Colonic mucosa (tissue), 4 donors: ENCODE results near the gene PKDCC. TPM values are rescaled to one million over a fixed set of nuclear protein-coding genes. Genes with fewer than 3 reads are reported as not detected.
A peak's percentile ranks its signal among the peaks of the same experiment; 100 is the strongest.
"Not testable (repeated sequence)": the region's sequence is repeated elsewhere in the genome, so short reads cannot be mapped to it uniquely, and the experiment has no call there.

ENCODE experiments used
- DNase-seq: peaks from one replicate; pipeline ENCODE4 v3.0.0-alpha.2; 2020
- H3K27ac ChIP-seq: fragments of 200-600 bp; one replicate; pipeline ENCODE4 v1.8.0; 2021
- H3K27me3 ChIP-seq: fragments of 200-600 bp; one replicate; pipeline ENCODE4 v1.8.0; 2021
- H3K36me3 ChIP-seq: fragments of 200-600 bp; one replicate; pipeline ENCODE4 v1.8.0; 2021
- H3K4me1 ChIP-seq: fragments of 200-600 bp; one replicate; pipeline ENCODE4 v1.8.0; 2021; ENCODE audit warnings: mild to moderate bottlenecking
- H3K4me3 ChIP-seq: fragments of 200-600 bp; one replicate; pipeline ENCODE4 v1.8.0; 2021
- H3K9ac ChIP-seq, 2 donors: one replicate each; pipeline ENCODE4 v1.7.0; 2013; ENCODE audit warnings: control low read depth in 2 of 2, low read depth in 2 of 2, low read length in 2 of 2
- H3K9me3 ChIP-seq: fragments of 200-600 bp; one replicate; pipeline ENCODE4 v1.8.0; 2021
- CTCF ChIP-seq: fragments of 200-600 bp; IDR thresholded peaks from one replicate; pipeline ENCODE4 v1.8.0; 2022; ENCODE audit warnings: antibody characterized with exemption, mild to moderate bottlenecking
- intact Hi-C: fragments of 100-400 bp; cut with DNase I; formaldehyde crosslinking; loops from one replicate; pipeline ENCODE4 v1.14.1; 2022
- total RNA-seq, 2 donors: library from RNA; stranded (reverse); fragmentation: NEBNext Ultra II Directional in 1 of 2; extraction: Animal tissue kit (Norgen Biotek cat#: 25700) in 1 of 2; gene quantifications; one replicate each; pipeline ENCODE4 v1.2.1, GENCODE V29; 2021
- donor health status: healthy.
- donor health status: DM: no; HTN: no; CAD: no.
- donor health status: DM: no; HTN: no; CAD: no.

Gene PKDCC
- total RNA-seq, 2 donors from 2014 or later: 61.3 to 125 TPM

GRCh38 chr2:42082016-42082415, 34.2 kb downstream of the PKDCC start:
- Histone ChIP-seq H3K36me3 (no peaks in the 10 kb centered on the region), H3K27me3 (no peaks in the 10 kb centered on the region), H3K27ac (no peak overlapping the region), H3K4me1 (no peaks in the 10 kb centered on the region), H3K9me3 (no peaks in the 10 kb centered on the region), H3K9ac (no peak overlapping the region), H3K4me3 (no peak overlapping the region)
- intact Hi-C loops: no loop called here
- no peak for TF ChIP-seq CTCF
- DNase-seq: no peak

GRCh38 chr2:42084231-42084671, 36.4 kb downstream of the PKDCC start:
- Histone ChIP-seq H3K27ac (no peak overlapping the region), H3K36me3 (no peaks in the 10 kb centered on the region), H3K27me3 (no peaks in the 10 kb centered on the region), H3K9ac (no peak overlapping the region), H3K4me3 (no peak overlapping the region), H3K4me1 (no peaks in the 10 kb centered on the region), H3K9me3 (no peaks in the 10 kb centered on the region)
- peak; percentile 72 for DNase-seq
- no peak for TF ChIP-seq CTCF
- intact Hi-C loops: loop anchor here (2.0 kb wide), 1 partner anchor 213 kb away; no protein-coding TSS in a partner anchor

- not testable (repeated sequence) for H3K36me3 ChIP-seq, DNase-seq, H3K4me1 ChIP-seq, H3K4me3 ChIP-seq, H3K27me3 ChIP-seq, H3K9me3 ChIP-seq, H3K27ac ChIP-seq, H3K9ac ChIP-seq
- intact Hi-C loops: loop anchor here (2.0 to 5.0 kb wide), 2 partner anchors 214 to 233 kb away; no protein-coding TSS in a partner anchor
These were observed 37.2 kb downstream of the PKDCC start for GRCh38 chr2:42085070-42085469.

GRCh38 chr2:42085706-42086487, 38.1 kb downstream of the PKDCC start:
- no peak for TF ChIP-seq CTCF
- Histone ChIP-seq H3K27me3 (no peaks in the 10 kb centered on the region), H3K4me3 (no peak overlapping the region), H3K27ac (no peak overlapping the region), H3K36me3 (no peaks in the 10 kb centered on the region), H3K9ac (no peak overlapping the region), H3K9me3 (no peaks in the 10 kb centered on the region), H3K4me1 (no peaks in the 10 kb centered on the region)
- DNase-seq: no peak
- intact Hi-C loops: loop anchor here (2.0 to 5.0 kb wide), 2 partner anchors 215 to 234 kb away; no protein-coding TSS in a partner anchor

GRCh38 chr2:42086500-42086953, 38.7 kb downstream of the PKDCC start:
- DNase-seq: peak; percentile 76
- Histone ChIP-seq H3K4me1 (no peaks in the 10 kb centered on the region), H3K9ac (no peak overlapping the region), H3K36me3 (no peaks in the 10 kb centered on the region), H3K27ac (no peak overlapping the region), H3K4me3 (no peak overlapping the region), H3K27me3 (no peaks in the 10 kb centered on the region), H3K9me3 (no peaks in the 10 kb centered on the region)
- TF ChIP-seq CTCF: peak; percentile 58
- intact Hi-C loops: loop anchor here (5.0 kb wide), 1 partner anchor 234 kb away; no protein-coding TSS in a partner anchor
